Measurements from ENCODE around the gene LENG8. TPM values are rescaled to one million over a fixed set of nuclear protein-coding genes. Genes with fewer than 3 reads are reported as not detected.

The LENG8 gene
- total RNA-seq, 1 donor from 2014 or later, result 209 TPM

GRCh38 chr19:54418030-54418929, 30.7 kb upstream of the LENG8 start:
- intact Hi-C loops (cut with micrococcal nuclease), result no loop called here
- Mint-ChIP-seq H3K36me3 (ENCODE audit: low read depth) (no peaks in the 10 kb centered on the region), H3K27me3 (ENCODE audit: low read depth) (peaks cover 27% of the 10 kb centered on the region), H3K9me3 (peaks cover 5% of the 10 kb centered on the region), H3K27ac (peak overlapping the region; percentile 16), H3K4me1 (ENCODE audit: low read depth) (peaks cover 14% of the 10 kb centered on the region), H3K4me3 (ENCODE audit: low read depth) (peak overlapping the region; percentile 1)
- peak; percentile 37 for DNase-seq (ENCODE audit: low spot score)

GRCh38 chr19:54418930-54419800, 29.8 kb upstream of the LENG8 start:
- Mint-ChIP-seq H3K9me3 (peaks cover 2% of the 10 kb centered on the region), H3K27ac (no peak overlapping the region), H3K36me3 (ENCODE audit: low read depth) (no peaks in the 10 kb centered on the region), H3K27me3 (ENCODE audit: low read depth) (peaks cover 22% of the 10 kb centered on the region), H3K4me3 (ENCODE audit: low read depth) (no peak overlapping the region), H3K4me1 (ENCODE audit: low read depth) (peaks cover 14% of the 10 kb centered on the region)
- no peak for DNase-seq (ENCODE audit: low spot score)
- intact Hi-C loops (cut with micrococcal nuclease), result no loop called here

GRCh38 chr19:54420068-54420382, 29.0 kb upstream of the LENG8 start:
- intact Hi-C loops (cut with micrococcal nuclease), result no loop called here
- H3K4me1 Mint-ChIP-seq (ENCODE audit: low read depth), result peaks cover 14% of the 10 kb centered on the region
- no peak overlapping the region for H3K4me3 Mint-ChIP-seq (ENCODE audit: low read depth)
- no peaks in the 10 kb centered on the region for H3K9me3 Mint-ChIP-seq
- DNase-seq (ENCODE audit: low spot score), result no peak
- H3K27me3 Mint-ChIP-seq (ENCODE audit: low read depth), result peaks cover 13% of the 10 kb centered on the region
- H3K27ac Mint-ChIP-seq, result no peak overlapping the region
- H3K36me3 Mint-ChIP-seq (ENCODE audit: low read depth), result no peaks in the 10 kb centered on the region

GRCh38 chr19:54420383-54421168, 28.4 kb upstream of the LENG8 start:
- no peak for DNase-seq (ENCODE audit: low spot score)
- no peaks in the 10 kb centered on the region for H3K9me3 Mint-ChIP-seq
- peaks cover 13% of the 10 kb centered on the region for H3K27me3 Mint-ChIP-seq (ENCODE audit: low read depth)
- intact Hi-C loops (cut with micrococcal nuclease), result no loop called here
- no peaks in the 10 kb centered on the region for H3K36me3 Mint-ChIP-seq (ENCODE audit: low read depth)
- no peak overlapping the region for H3K27ac Mint-ChIP-seq
- H3K4me3 Mint-ChIP-seq (ENCODE audit: low read depth), result no peak overlapping the region
- H3K4me1 Mint-ChIP-seq (ENCODE audit: low read depth), result peaks cover 14% of the 10 kb centered on the region

- intact Hi-C loops (cut with micrococcal nuclease), result no loop called here
- Mint-ChIP-seq H3K27me3 (ENCODE audit: low read depth) (peaks cover 8% of the 10 kb centered on the region), H3K27ac (no peak overlapping the region), H3K9me3 (no peaks in the 10 kb centered on the region), H3K36me3 (ENCODE audit: low read depth) (no peaks in the 10 kb centered on the region), H3K4me1 (ENCODE audit: low read depth) (peaks cover 14% of the 10 kb centered on the region), H3K4me3 (ENCODE audit: low read depth) (no peak overlapping the region)
- DNase-seq (ENCODE audit: low spot score), result no peak
Observed at GRCh38 chr19:54421169-54421516, 27.9 kb upstream of the LENG8 start.

- no peaks in the 10 kb centered on the region for H3K9me3 Mint-ChIP-seq
- H3K27ac Mint-ChIP-seq, result no peak overlapping the region
- H3K4me3 Mint-ChIP-seq (ENCODE audit: low read depth), result no peak overlapping the region
- DNase-seq (ENCODE audit: low spot score), result no peak
- H3K4me1 Mint-ChIP-seq (ENCODE audit: low read depth), result peaks cover 14% of the 10 kb centered on the region
- intact Hi-C loops (cut with micrococcal nuclease), result no loop called here
- H3K36me3 Mint-ChIP-seq (ENCODE audit: low read depth), result no peaks in the 10 kb centered on the region
- H3K27me3 Mint-ChIP-seq (ENCODE audit: low read depth), result peaks cover 8% of the 10 kb centered on the region
Observed at GRCh38 chr19:54421521-54421920, 27.5 kb upstream of the LENG8 start.

GRCh38 chr19:54422136-54422535, 26.9 kb upstream of the LENG8 start:
- Mint-ChIP-seq H3K4me3 (ENCODE audit: low read depth) (no peak overlapping the region), H3K27ac (no peak overlapping the region), H3K27me3 (ENCODE audit: low read depth) (peaks cover 6% of the 10 kb centered on the region), H3K9me3 (no peaks in the 10 kb centered on the region), H3K36me3 (ENCODE audit: low read depth) (no peaks in the 10 kb centered on the region), H3K4me1 (ENCODE audit: low read depth) (peaks cover 13% of the 10 kb centered on the region)
- intact Hi-C loops (cut with micrococcal nuclease), result no loop called here
- DNase-seq (ENCODE audit: low spot score), result no peak

- H3K36me3 Mint-ChIP-seq (ENCODE audit: low read depth), result no peaks in the 10 kb centered on the region
- H3K9me3 Mint-ChIP-seq, result no peaks in the 10 kb centered on the region
- H3K4me3 Mint-ChIP-seq (ENCODE audit: low read depth), result no peak overlapping the region
- intact Hi-C loops (cut with micrococcal nuclease), result no loop called here
- peaks cover under 1% of the 10 kb centered on the region for H3K27me3 Mint-ChIP-seq (ENCODE audit: low read depth)
- DNase-seq (ENCODE audit: low spot score), result no peak
- H3K27ac Mint-ChIP-seq, result no peak overlapping the region
- no peaks in the 10 kb centered on the region for H3K4me1 Mint-ChIP-seq (ENCODE audit: low read depth)
Observed at GRCh38 chr19:54424201-54424600, 24.8 kb upstream of the LENG8 start.

- no peaks in the 10 kb centered on the region for H3K4me1 Mint-ChIP-seq (ENCODE audit: low read depth)
- intact Hi-C loops (cut with micrococcal nuclease), result no loop called here
- no peak overlapping the region for H3K4me3 Mint-ChIP-seq (ENCODE audit: low read depth)
- no peaks in the 10 kb centered on the region for H3K9me3 Mint-ChIP-seq
- no peak overlapping the region for H3K27ac Mint-ChIP-seq
- no peaks in the 10 kb centered on the region for H3K36me3 Mint-ChIP-seq (ENCODE audit: low read depth)
- peaks cover 5% of the 10 kb centered on the region for H3K27me3 Mint-ChIP-seq (ENCODE audit: low read depth)
- no peak for DNase-seq (ENCODE audit: low spot score)
Observed at GRCh38 chr19:54424660-54425381, 24.2 kb upstream of the LENG8 start.

- H3K9me3 Mint-ChIP-seq, result no peaks in the 10 kb centered on the region
- H3K27ac Mint-ChIP-seq, result no peak overlapping the region
- no peak overlapping the region for H3K4me3 Mint-ChIP-seq (ENCODE audit: low read depth)
- H3K36me3 Mint-ChIP-seq (ENCODE audit: low read depth), result no peaks in the 10 kb centered on the region
- H3K27me3 Mint-ChIP-seq (ENCODE audit: low read depth), result peaks cover 5% of the 10 kb centered on the region
- DNase-seq (ENCODE audit: low spot score), result no peak
- no peaks in the 10 kb centered on the region for H3K4me1 Mint-ChIP-seq (ENCODE audit: low read depth)
- intact Hi-C loops (cut with micrococcal nuclease), result no loop called here
Observed at GRCh38 chr19:54425382-54425723, 23.6 kb upstream of the LENG8 start.

- no peaks in the 10 kb centered on the region for H3K9me3 Mint-ChIP-seq
- H3K4me1 Mint-ChIP-seq (ENCODE audit: low read depth), result no peaks in the 10 kb centered on the region
- no peak overlapping the region for H3K27ac Mint-ChIP-seq
- no peak overlapping the region for H3K4me3 Mint-ChIP-seq (ENCODE audit: low read depth)
- intact Hi-C loops (cut with micrococcal nuclease), result no loop called here
- no peaks in the 10 kb centered on the region for H3K36me3 Mint-ChIP-seq (ENCODE audit: low read depth)
- DNase-seq (ENCODE audit: low spot score), result no peak
- H3K27me3 Mint-ChIP-seq (ENCODE audit: low read depth), result peaks cover 5% of the 10 kb centered on the region
Observed at GRCh38 chr19:54426291-54426931, 22.6 kb upstream of the LENG8 start.

GRCh38 chr19:54427586-54427985, 21.4 kb upstream of the LENG8 start:
- Mint-ChIP-seq H3K36me3 (ENCODE audit: low read depth) (no peaks in the 10 kb centered on the region), H3K27ac (no peak overlapping the region), H3K4me1 (ENCODE audit: low read depth) (no peaks in the 10 kb centered on the region), H3K4me3 (ENCODE audit: low read depth) (no peak overlapping the region), H3K27me3 (ENCODE audit: low read depth) (peaks cover 5% of the 10 kb centered on the region), H3K9me3 (no peaks in the 10 kb centered on the region)
- intact Hi-C loops (cut with micrococcal nuclease), result no loop called here
- DNase-seq (ENCODE audit: low spot score), result no peak
